K562 (cell line): ENCODE results near the gene NEB. TPM values are rescaled to one million over a fixed set of nuclear protein-coding genes. Genes with fewer than 3 reads are reported as not detected.

ENCODE experiments used
- CBX8 ChIP-seq: fragments of 200-600 bp; sonication (generic); IDR thresholded peaks from 2 replicates; pipeline ENCODE4 v1.6.1; 2012; ENCODE audit warnings: borderline replicate concordance, mixed run types, low read depth, mild to moderate bottlenecking, moderate library complexity, mixed read lengths, low read length, control low read depth, inconsistent platforms; ENCODE audit not compliant: poor library complexity, severe bottlenecking; ENCODE audit errors: extremely low read depth
- ETV5 ChIP-seq: sonication (generic); formaldehyde crosslinking; IDR thresholded peaks from 2 replicates; pipeline ENCODE4 v1.4.0; 2020; ENCODE audit warnings: low read depth, mild to moderate bottlenecking, missing genetic modification reagents
- FOXJ2 ChIP-seq: fragments of 200-800 bp; sonication (Bioruptor generic); IDR thresholded peaks from 2 replicates; pipeline ENCODE4 v1.6.1; 2016; ENCODE audit warnings: missing genetic modification characterization, missing compliant biosample characterization
- HBP1 ChIP-seq: fragments of 450-650 bp; formaldehyde crosslinking; IDR thresholded peaks from 2 replicates; pipeline ENCODE4 v1.4.0; 2022; ENCODE audit warnings: missing genetic modification characterization
- HSF4 ChIP-seq: fragments of 250-450 bp; sonication (Bioruptor Pico); IDR thresholded peaks from 2 replicates; pipeline ENCODE4 v2.1.2; 2022; ENCODE audit warnings: mild to moderate bottlenecking, moderate library complexity, borderline replicate concordance
- TFAP4 ChIP-seq: sonication (generic); formaldehyde crosslinking; IDR thresholded peaks from 2 replicates; pipeline ENCODE4 v1.8.0; 2022; ENCODE audit warnings: missing genetic modification reagents, mild to moderate bottlenecking, moderate library complexity, borderline replicate concordance
- ZBTB2 ChIP-seq: fragments of 450-650 bp; IDR thresholded peaks from 2 replicates; pipeline ENCODE4 v1.6.1; 2016; ENCODE audit warnings: antibody characterized with exemption
- ZNF12 ChIP-seq: sonication (generic); formaldehyde crosslinking; IDR thresholded peaks from 2 replicates; pipeline ENCODE4 v1.4.0; 2020; ENCODE audit warnings: mild to moderate bottlenecking, missing genetic modification reagents
- ZNF76 ChIP-seq: fragments of 250-450 bp; sonication (Bioruptor Pico); IDR thresholded peaks from 2 replicates; pipeline ENCODE4 v1.4.0; 2020; ENCODE audit warnings: mild to moderate bottlenecking, moderate library complexity, borderline replicate concordance
- polyA plus RNA-seq, 8 experiments: library from polyadenylated mRNA; depleted of rRNA in 4 of 8; stranded (reverse) in 5 of 8; unstranded in 3 of 8; fragments of >200 nt; fragmentation: Nextera tagmentation in 2 of 8; fragmentation: Illumina TruSeq in 1 of 8; extraction: Ambion mirVana in 2 of 8; extraction: Trizol in 1 of 8; gene quantifications; 2 replicates each; pipeline versions ENCODE4 v1.2.1 to v1.2.3, GENCODE V29; 2011 to 2014; ENCODE audit warnings: inconsistent platforms in 1 of 8, missing spikeins in 1 of 8
- total RNA-seq, 7 experiments: library from RNA; depleted of rRNA in 6 of 7; stranded (reverse); fragments of >200 nt in 6 of 7; fragmentation: Illumina TruSeq in 2 of 7; extraction: Trizol in 2 of 7; gene quantifications; 2 replicates each; pipeline versions ENCODE4 v1.2.1 to v1.2.3, GENCODE V29; 2011 to 2021; ENCODE audit warnings: low replicate concordance in 1 of 7

NEB gene
- total and polyA plus RNA-seq, 9 of the 15 experiments (the other 6 are each of a cell fraction or from before 2014, with no cell fraction given), result 1.7 to 3.8 (median 2.9) TPM

- peak; percentile 39; the same call in 1 of the 2 replicates for TF ChIP-seq TFAP4 (CRISPR knock-in tag)
- TF ChIP-seq FOXJ2 (tag), result no peak
- peak; percentile 47; the same call in 1 of the 2 replicates for TF ChIP-seq HBP1 (CRISPR knock-in tag)
- peak; percentile 90 for TF ChIP-seq HSF4 (CRISPR knock-in tag)
- 0 out of 2 replicates have a peak, but pooled peaks have one; percentile 20 for TF ChIP-seq ETV5
- no peak for TF ChIP-seq ZNF76 (CRISPR knock-in tag)
- peak; percentile 81; the same call in 1 of the 2 replicates for TF ChIP-seq ZBTB2
- no peak for TF ChIP-seq ZNF12 (CRISPR knock-in tag)
- TF ChIP-seq CBX8, result no peak
- TF ChIP-seq, all 486 proteins: peak for 161
These were observed 25.9 kb upstream of the NEB start (continued) for GRCh38 chr2:151760139-151760650.
